GM10266 (cell line): Measurements from ENCODE around the gene HAGHL.

ENCODE experiments used
- DNase-seq: peaks from one replicate; pipeline ENCODE4 v3.0.0; 2012; ENCODE audit errors: extremely low spot score
- CTCF ChIP-seq: IDR thresholded peaks from 2 replicates; pipeline ENCODE4 v1.5.1; 2012; ENCODE audit warnings: mild to moderate bottlenecking, low read depth; ENCODE audit not compliant: control insufficient read depth, insufficient read depth; ENCODE audit errors: missing control alignments

HAGHL gene

GRCh38 chr16:720447-720989 is 6.4 kb upstream of the HAGHL start:
- DNase-seq: peak; percentile 87
- peak; percentile 50 for TF ChIP-seq CTCF

GRCh38 chr16:720990-721764 is 5.7 kb upstream of the HAGHL start, which contains the start of gene ANTKMT:
ANTKMT (plus strand) TSS chr16:721146; CDS start chr16:721275, 129 bp downstream.
- peak; percentile 96 for DNase-seq
- peak; percentile 5 for TF ChIP-seq CTCF

- no peak for DNase-seq
- no peak for TF ChIP-seq CTCF
Observed at GRCh38 chr16:721765-722540, 5.0 kb upstream of the HAGHL start.

GRCh38 chr16:722835-723633 is 3.9 kb upstream of the HAGHL start:
- TF ChIP-seq CTCF: no peak
- DNase-seq: no peak

- no peak for TF ChIP-seq CTCF
- no peak for DNase-seq
Observed at GRCh38 chr16:723695-724094, 3.2 kb upstream of the HAGHL start.

GRCh38 chr16:724188-725040 is 2.5 kb upstream of the HAGHL start:
- no peak for TF ChIP-seq CTCF
- DNase-seq: no peak
